ENCODE data around the gene SLC25A47.
"Not testable (repeated sequence)": the region's sequence is repeated elsewhere in the genome, so short reads cannot be mapped to it uniquely, and the experiment has no call there.

Gene SLC25A47

GRCh38 chr14:100323121-100323941, at the start of gene SLC25A47:
Gene SLC25A47 (plus strand): TSS chr14:100323339. CDS start chr14:100323415, 76 bp downstream.
- no peak for DNase-seq (ENCODE audit: low read depth)

- no peak for DNase-seq (ENCODE audit: low read depth)
Observed at GRCh38 chr14:100274250-100274649, 48.9 kb upstream of the SLC25A47 start.

GRCh38 chr14:100275214-100275613, 47.9 kb upstream of the SLC25A47 start:
- DNase-seq (ENCODE audit: low read depth): no peak

GRCh38 chr14:100278702-100279101, 44.4 kb upstream of the SLC25A47 start:
- peak; percentile 31 for DNase-seq (ENCODE audit: low read depth)

GRCh38 chr14:100279133-100279532, 44.0 kb upstream of the SLC25A47 start:
- DNase-seq (ENCODE audit: low read depth): no peak

GRCh38 chr14:100279563-100279962, 43.6 kb upstream of the SLC25A47 start:
- DNase-seq (ENCODE audit: low read depth): no peak

- DNase-seq (ENCODE audit: low read depth): no peak
Observed at GRCh38 chr14:100281286-100282082, 41.7 kb upstream of the SLC25A47 start.

GRCh38 chr14:100282083-100282350, 41.1 kb upstream of the SLC25A47 start:
- no peak for DNase-seq (ENCODE audit: low read depth)

GRCh38 chr14:100282766-100283419, 40.2 kb upstream of the SLC25A47 start:
- DNase-seq (ENCODE audit: low read depth): no peak

GRCh38 chr14:100283436-100283835, 39.7 kb upstream of the SLC25A47 start:
- DNase-seq (ENCODE audit: low read depth): not testable (repeated sequence)

- no peak for DNase-seq (ENCODE audit: low read depth)
Observed at GRCh38 chr14:100283984-100284881, 38.9 kb upstream of the SLC25A47 start.

- DNase-seq (ENCODE audit: low read depth): peak; percentile 27
Observed at GRCh38 chr14:100285021-100285912, 37.9 kb upstream of the SLC25A47 start.

- DNase-seq (ENCODE audit: low read depth): no peak
Observed at GRCh38 chr14:100285913-100286400, 37.2 kb upstream of the SLC25A47 start.

- DNase-seq (ENCODE audit: low read depth): no peak
Observed at GRCh38 chr14:100286484-100287191, 36.5 kb upstream of the SLC25A47 start.

GRCh38 chr14:100287202-100287997, 35.7 kb upstream of the SLC25A47 start:
- DNase-seq (ENCODE audit: low read depth): no peak

GRCh38 chr14:100287998-100288295, 35.2 kb upstream of the SLC25A47 start:
- DNase-seq (ENCODE audit: low read depth): not testable (repeated sequence)

- no peak for DNase-seq (ENCODE audit: low read depth)
Observed at GRCh38 chr14:100288382-100289185, 34.6 kb upstream of the SLC25A47 start.

GRCh38 chr14:100289916-100290606, 33.1 kb upstream of the SLC25A47 start:
- DNase-seq (ENCODE audit: low read depth): no peak

Data from HS-27A (cell line).